HEK293 (cell line): ENCODE data around the gene CCL27.

Experiments used
- CTCF ChIA-PET: fragments of 350-600 bp; formaldehyde crosslinking; extraction: SDS; loops from one replicate; lab custom pipeline; 2021; ENCODE audit warnings: antibody characterized with exemption; lab: Yijun Ruan, JAX
- POLR2A ChIA-PET: fragments of 300-600 bp; formaldehyde crosslinking; extraction: SDS; loops from one replicate; lab custom pipeline; 2020; ENCODE audit warnings: antibody characterized with exemption, inconsistent platforms; lab: Yijun Ruan, JAX
- H3K27ac ChIP-seq: fragments of 200-500 bp; sonication (Bioruptor generic); 2 replicates; pipeline ENCODE4 v1.5.1; 2014; ENCODE audit warnings: low read depth, low read length, control low read depth, inconsistent platforms; ENCODE audit errors: extremely low read depth
- H3K36me3 ChIP-seq, 2 experiments: fragments of 200-500 bp in 1 of 2; sonication (Bioruptor generic) in 1 of 2; 1 replicate in 1 of 2; 2 replicates in 1 of 2; pipeline ENCODE4 v1.5.1; 2014 to 2017; ENCODE audit warnings: inconsistent platforms in 2 of 2, low read length in 2 of 2; ENCODE audit not compliant: control insufficient read depth in 2 of 2, insufficient read depth in 1 of 2
- H3K4me1 ChIP-seq: fragments of 200-500 bp; sonication (Bioruptor generic); 2 replicates; pipeline ENCODE4 v1.5.1; 2014; ENCODE audit warnings: mild to moderate bottlenecking, low read length, inconsistent platforms; ENCODE audit not compliant: control insufficient read depth, insufficient read depth
- H3K4me3 ChIP-seq: 2 replicates; pipeline ENCODE4 v1.5.1; 2011; ENCODE audit warnings: low read depth, mild to moderate bottlenecking, control low read depth, low read length, moderate library complexity
- H3K9me3 ChIP-seq: fragments of 200-500 bp; sonication (Bioruptor generic); 2 replicates; pipeline ENCODE4 v1.5.1; 2014; ENCODE audit warnings: low read depth, low read length, inconsistent platforms; ENCODE audit not compliant: control insufficient read depth, insufficient read depth
- GLIS1 ChIP-seq: fragments of 450-650 bp; formaldehyde crosslinking; IDR thresholded peaks from 2 replicates; pipeline ENCODE4 v1.5.1; 2016; ENCODE audit warnings: missing biosample characterization, missing genetic modification characterization
- IKZF3 ChIP-seq: fragments of 450-650 bp; IDR thresholded peaks from 2 replicates; pipeline ENCODE4 v1.5.0; 2018; ENCODE audit warnings: missing biosample characterization, mild to moderate bottlenecking, missing genetic modification characterization, moderate library complexity
- KLF8 ChIP-seq: fragments of 450-650 bp; formaldehyde crosslinking; IDR thresholded peaks from 2 replicates; pipeline ENCODE4 v1.5.1; 2016; ENCODE audit warnings: missing biosample characterization, missing genetic modification characterization
- MEIS1 ChIP-seq: sonication (generic); formaldehyde crosslinking; IDR thresholded peaks from 2 replicates; pipeline ENCODE4 v1.8.1; 2022; ENCODE audit warnings: missing genetic modification reagents, mild to moderate bottlenecking, borderline replicate concordance
- TRIM28 ChIP-seq: IDR thresholded peaks from 2 replicates; pipeline ENCODE4 v1.6.1; 2011; ENCODE audit warnings: low read length, control low read depth, borderline replicate concordance
- ZBTB10 ChIP-seq: fragments of 450-650 bp; formaldehyde crosslinking; IDR thresholded peaks from 2 replicates; pipeline ENCODE4 v1.5.1; 2016; ENCODE audit warnings: missing biosample characterization, missing genetic modification characterization
- ZBTB17 ChIP-seq: fragments of 450-650 bp; formaldehyde crosslinking; IDR thresholded peaks from 2 replicates; pipeline ENCODE4 v1.5.1; 2016; ENCODE audit warnings: missing biosample characterization, missing genetic modification characterization
- ZIC2 ChIP-seq: fragments of 450-650 bp; formaldehyde crosslinking; IDR thresholded peaks from 2 replicates; pipeline ENCODE4 v1.5.1; 2016; ENCODE audit warnings: missing biosample characterization, missing genetic modification characterization
- ZNF2 ChIP-seq: fragments of 450-650 bp; formaldehyde crosslinking; IDR thresholded peaks from 2 replicates; pipeline ENCODE4 v1.5.1; 2016; ENCODE audit warnings: missing biosample characterization, missing genetic modification characterization
- ZNF488 ChIP-seq: fragments of 450-650 bp; formaldehyde crosslinking; IDR thresholded peaks from 2 replicates; pipeline ENCODE4 v1.5.1; 2016; ENCODE audit warnings: missing biosample characterization, missing genetic modification characterization
- ZNF600 ChIP-seq: fragments of 450-650 bp; formaldehyde crosslinking; IDR thresholded peaks from 2 replicates; pipeline ENCODE4 v1.5.1; 2016; ENCODE audit warnings: missing biosample characterization, missing genetic modification characterization
- ZNF621 ChIP-seq: fragments of 450-650 bp; formaldehyde crosslinking; IDR thresholded peaks from 2 replicates; pipeline ENCODE4 v1.5.1; 2017; ENCODE audit warnings: missing biosample characterization, missing genetic modification characterization
- ZNF654 ChIP-seq: fragments of 450-650 bp; formaldehyde crosslinking; IDR thresholded peaks from 2 replicates; pipeline ENCODE4 v1.5.1; 2016; ENCODE audit warnings: low read depth, missing biosample characterization, missing genetic modification characterization
- ZNF660 ChIP-seq: fragments of 450-650 bp; IDR thresholded peaks from 2 replicates; pipeline ENCODE4 v1.5.1; 2018; ENCODE audit warnings: missing biosample characterization, mild to moderate bottlenecking, missing genetic modification characterization
- ZNF792 ChIP-seq: fragments of 450-650 bp; formaldehyde crosslinking; IDR thresholded peaks from 2 replicates; pipeline ENCODE4 v1.5.1; 2016; ENCODE audit warnings: missing biosample characterization, missing genetic modification characterization
- ZSCAN30 ChIP-seq: fragments of 450-650 bp; IDR thresholded peaks from 2 replicates; pipeline ENCODE4 v1.5.1; 2018; ENCODE audit warnings: missing biosample characterization, mild to moderate bottlenecking, missing genetic modification characterization, moderate library complexity
- TF ChIP-seq, protein P1 (sequence below): fragments of 450-650 bp; formaldehyde crosslinking; IDR thresholded peaks from 2 replicates; pipeline ENCODE4 v1.5.0; 2017; ENCODE audit warnings: missing biosample characterization, missing genetic modification characterization, borderline replicate concordance
- TF ChIP-seq, protein P2 (sequence below): fragments of 450-650 bp; formaldehyde crosslinking; IDR thresholded peaks from 2 replicates; pipeline ENCODE4 v1.5.1; 2016; ENCODE audit warnings: missing biosample characterization, missing genetic modification characterization

The CCL27 gene

GRCh38 chr9:34675048-34675714, 12.7 kb upstream of the CCL27 start:
- no peaks in the 10 kb centered on the region for H3K36me3 ChIP-seq
- CTCF ChIA-PET, result interaction anchor here (0.5 to 6.1 kb wide), 18 partner anchors 11 to 501 kb away, joined by 3 to 116 read pairs (median 3); partner anchors contain the start of gene GALT
- POLR2A ChIA-PET, result no interaction called here
- H3K9me3 ChIP-seq, result no peaks in the 10 kb centered on the region
- H3K4me3 ChIP-seq, result no peak overlapping the region
- H3K27ac ChIP-seq, result no peak overlapping the region
- no peaks in the 10 kb centered on the region for H3K4me1 ChIP-seq
- TF ChIP-seq IKZF3 (tag by site-specific recombination) (peak; percentile 46), ZNF654 (tag by site-specific recombination) (peak; percentile 63), ZIC2 (tag by site-specific recombination) (no peak), ZNF488 (tag by site-specific recombination) (no peak), ZNF792 (no peak), ZNF2 (tag by site-specific recombination) (no peak), ZSCAN30 (tag by site-specific recombination) (peak; percentile 80), GLIS1 (tag by site-specific recombination) (0 out of 2 replicates have a peak, but pooled peaks have one; percentile 25), ZBTB17 (tag by site-specific recombination) (peak; percentile 50; the same call in 1 of the 2 replicates), KLF8 (tag by site-specific recombination) (no peak), ZNF600 (tag by site-specific recombination) (no peak), MEIS1 (CRISPR knock-in tag) (no peak), ZNF660 (tag by site-specific recombination) (0 out of 2 replicates have a peak, but pooled peaks have one; percentile 37), ZBTB10 (tag by site-specific recombination) (no peak), ZNF621 (tag by site-specific recombination) (no peak), TRIM28 (peak; percentile 33; the same call in 1 of the 2 replicates)
- TF ChIP-seq, protein P1, sequence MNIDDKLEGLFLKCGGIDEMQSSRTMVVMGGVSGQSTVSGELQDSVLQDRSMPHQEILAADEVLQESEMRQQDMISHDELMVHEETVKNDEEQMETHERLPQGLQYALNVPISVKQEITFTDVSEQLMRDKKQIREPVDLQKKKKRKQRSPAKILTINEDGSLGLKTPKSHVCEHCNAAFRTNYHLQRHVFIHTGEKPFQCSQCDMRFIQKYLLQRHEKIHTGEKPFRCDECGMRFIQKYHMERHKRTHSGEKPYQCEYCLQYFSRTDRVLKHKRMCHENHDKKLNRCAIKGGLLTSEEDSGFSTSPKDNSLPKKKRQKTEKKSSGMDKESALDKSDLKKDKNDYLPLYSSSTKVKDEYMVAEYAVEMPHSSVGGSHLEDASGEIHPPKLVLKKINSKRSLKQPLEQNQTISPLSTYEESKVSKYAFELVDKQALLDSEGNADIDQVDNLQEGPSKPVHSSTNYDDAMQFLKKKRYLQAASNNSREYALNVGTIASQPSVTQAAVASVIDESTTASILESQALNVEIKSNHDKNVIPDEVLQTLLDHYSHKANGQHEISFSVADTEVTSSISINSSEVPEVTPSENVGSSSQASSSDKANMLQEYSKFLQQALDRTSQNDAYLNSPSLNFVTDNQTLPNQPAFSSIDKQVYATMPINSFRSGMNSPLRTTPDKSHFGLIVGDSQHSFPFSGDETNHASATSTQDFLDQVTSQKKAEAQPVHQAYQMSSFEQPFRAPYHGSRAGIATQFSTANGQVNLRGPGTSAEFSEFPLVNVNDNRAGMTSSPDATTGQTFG (tag by site-specific recombination), result no peak
- TF ChIP-seq, protein P2, sequence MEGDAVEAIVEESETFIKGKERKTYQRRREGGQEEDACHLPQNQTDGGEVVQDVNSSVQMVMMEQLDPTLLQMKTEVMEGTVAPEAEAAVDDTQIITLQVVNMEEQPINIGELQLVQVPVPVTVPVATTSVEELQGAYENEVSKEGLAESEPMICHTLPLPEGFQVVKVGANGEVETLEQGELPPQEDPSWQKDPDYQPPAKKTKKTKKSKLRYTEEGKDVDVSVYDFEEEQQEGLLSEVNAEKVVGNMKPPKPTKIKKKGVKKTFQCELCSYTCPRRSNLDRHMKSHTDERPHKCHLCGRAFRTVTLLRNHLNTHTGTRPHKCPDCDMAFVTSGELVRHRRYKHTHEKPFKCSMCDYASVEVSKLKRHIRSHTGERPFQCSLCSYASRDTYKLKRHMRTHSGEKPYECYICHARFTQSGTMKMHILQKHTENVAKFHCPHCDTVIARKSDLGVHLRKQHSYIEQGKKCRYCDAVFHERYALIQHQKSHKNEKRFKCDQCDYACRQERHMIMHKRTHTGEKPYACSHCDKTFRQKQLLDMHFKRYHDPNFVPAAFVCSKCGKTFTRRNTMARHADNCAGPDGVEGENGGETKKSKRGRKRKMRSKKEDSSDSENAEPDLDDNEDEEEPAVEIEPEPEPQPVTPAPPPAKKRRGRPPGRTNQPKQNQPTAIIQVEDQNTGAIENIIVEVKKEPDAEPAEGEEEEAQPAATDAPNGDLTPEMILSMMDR (tag by site-specific recombination), result peak; percentile 81
